HG02938 (cell line): Measurements from ENCODE around the gene PROSER2.

Experiments used
- ATAC-seq: cut with Tn5 transposase; IDR thresholded peaks from one replicate; pipeline ENCODE4 v1.9.1; 2021; ENCODE audit warnings: mild to moderate bottlenecking, moderate library complexity; ENCODE audit not compliant: unreplicated experiment

Gene PROSER2, protein sequence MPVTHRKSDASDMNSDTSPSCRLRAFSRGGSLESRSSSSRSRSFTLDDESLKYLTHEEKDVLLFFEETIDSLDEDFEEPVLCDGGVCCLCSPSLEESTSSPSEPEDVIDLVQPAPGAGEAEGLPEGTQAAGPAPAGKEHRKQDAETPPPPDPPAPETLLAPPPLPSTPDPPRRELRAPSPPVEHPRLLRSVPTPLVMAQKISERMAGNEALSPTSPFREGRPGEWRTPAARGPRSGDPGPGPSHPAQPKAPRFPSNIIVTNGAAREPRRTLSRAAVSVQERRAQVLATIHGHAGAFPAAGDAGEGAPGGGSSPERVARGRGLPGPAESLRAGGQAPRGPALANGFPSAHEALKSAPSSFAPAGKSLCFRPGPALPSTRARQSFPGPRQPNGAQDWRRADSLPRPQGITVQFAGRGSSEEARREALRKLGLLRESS

DNA sequence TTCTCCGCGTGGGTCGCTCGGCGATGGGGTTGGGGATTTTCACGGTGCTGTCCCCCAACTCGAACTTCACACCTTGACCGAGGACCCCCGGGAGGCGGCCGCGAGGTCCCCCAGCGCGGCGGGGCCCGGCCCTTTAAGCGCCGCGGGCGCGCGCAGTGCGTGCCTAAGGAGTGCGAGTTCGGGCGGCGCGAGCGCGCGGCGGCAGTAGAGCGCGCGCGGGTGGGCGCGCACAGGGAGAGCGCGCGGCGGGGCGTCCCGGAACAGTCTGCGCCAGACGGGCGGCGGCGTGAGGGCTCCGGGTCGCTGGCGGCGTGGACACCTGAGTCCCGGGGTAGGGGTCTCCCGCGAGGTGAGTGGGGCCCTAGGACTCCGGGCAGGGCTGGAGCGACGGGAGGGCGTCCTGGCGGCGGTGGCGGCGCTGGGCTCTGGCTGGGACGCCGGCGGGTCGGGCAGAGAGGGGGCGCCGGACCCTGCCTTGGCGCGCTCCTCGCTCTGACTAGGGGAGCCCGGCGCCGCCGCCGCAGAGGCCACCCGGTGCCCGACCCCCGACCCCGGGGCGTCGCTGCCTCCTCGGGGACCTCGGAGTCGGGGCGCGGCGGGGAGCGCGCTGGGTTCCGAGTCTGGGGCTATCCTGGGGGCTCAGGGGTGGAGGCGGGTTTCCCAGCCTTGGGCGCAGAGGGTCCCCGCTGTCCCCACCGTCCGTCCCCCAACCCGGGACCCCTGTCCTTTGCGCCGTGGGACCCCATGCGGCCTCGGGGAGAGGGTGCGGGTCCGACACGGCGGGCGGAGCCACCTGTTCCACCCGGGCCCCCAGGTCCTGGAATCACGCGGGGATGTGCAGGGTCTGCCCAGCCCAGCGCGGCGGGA, at the start of gene PROSER2:
Gene PROSER2 (plus strand): TSS at position 235 of the 867 bp plus-strand sequence. CDS start 28,722 bp downstream, outside the sequence.
- ATAC-seq = no peak

DNA sequence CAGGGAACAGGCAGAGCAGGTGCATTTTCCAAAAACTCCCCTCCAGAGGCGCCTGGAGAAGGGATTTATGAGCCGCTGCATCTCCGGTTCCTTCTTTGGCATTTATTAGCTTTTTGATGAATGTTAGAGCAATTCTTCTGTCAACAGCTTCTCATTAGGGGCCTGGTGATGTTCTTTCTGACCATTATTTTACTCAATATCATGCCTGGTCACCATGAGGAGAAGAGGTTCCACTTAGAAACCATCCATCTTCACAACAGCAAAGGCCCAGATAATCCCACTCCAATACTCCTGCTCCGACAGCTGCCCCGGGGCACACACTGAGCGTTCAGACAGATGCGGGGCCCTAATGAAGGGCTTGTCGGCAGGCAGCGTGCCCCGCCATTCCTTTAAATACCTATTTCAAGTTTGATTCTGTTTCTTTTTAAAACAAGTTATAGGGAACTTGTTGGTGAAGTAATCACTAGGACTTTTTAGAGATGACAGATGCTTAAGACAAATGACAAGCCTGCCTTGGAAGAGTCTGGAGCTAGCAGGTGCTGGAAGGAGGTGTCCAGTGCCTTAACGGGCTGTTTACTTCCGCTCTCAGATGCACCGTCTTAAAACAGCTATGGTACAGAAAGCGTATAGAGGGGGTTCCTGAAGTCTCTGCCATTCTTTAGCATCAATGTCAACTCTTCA, 49.3 kb upstream of the PROSER2 start:
- no peak for ATAC-seq

DNA sequence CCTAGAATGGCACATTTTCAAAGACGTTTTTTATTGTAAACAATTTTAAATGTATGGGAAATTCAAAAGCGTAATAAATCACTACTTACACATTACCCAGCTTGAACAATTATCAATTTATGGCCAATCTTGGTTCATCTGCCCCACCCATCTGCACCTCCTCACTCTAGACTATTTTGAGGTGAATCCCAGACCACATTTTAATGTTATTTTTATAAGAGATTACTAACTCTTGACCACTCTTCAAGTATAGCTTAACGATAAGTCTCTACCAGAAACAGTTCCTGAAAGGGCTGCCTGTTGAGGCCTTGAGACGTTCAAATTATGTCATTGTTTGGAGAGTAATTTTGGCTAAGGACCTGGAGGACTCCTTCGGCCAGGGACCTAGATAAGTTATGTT, 47.7 kb upstream of the PROSER2 start:
- no peak for ATAC-seq

DNA sequence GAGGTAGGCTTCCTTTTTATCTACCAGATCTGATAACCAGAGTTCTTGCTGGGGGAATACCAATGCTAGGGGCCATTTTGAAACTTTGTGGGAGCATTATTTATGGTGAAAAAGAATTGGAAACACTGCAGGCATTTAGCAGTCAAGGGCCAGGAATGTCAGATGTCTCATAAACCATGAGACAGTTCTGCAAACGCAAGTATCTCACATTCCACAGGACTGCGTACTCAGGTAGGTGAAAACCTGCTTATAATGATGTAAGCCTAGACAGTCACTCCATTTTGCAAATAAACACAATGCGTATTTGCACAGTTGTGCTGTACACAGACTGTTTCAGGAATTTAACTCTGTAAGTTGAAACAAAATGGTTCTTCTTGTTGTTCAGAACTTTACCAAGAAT, 47.1 kb upstream of the PROSER2 start:
- ATAC-seq = no peak

DNA sequence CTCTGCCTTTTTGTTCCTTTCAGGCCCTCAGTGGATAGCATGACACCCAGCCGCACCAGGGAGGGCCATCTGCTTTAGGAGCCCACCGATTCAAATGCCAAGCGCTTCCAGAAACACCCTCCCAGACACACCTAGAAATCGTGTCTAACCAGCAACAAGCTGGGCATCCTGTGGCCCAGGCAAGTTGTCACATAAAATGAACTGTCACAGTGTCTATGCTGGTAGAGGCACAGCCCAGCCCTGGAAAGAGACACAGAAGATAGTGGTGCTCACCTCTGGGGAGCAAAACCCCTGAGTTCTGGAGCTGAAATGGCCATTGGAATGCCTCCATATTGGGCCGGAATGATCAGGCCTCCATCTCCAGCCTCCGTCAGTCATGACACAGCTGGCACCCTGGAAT, 42.0 kb upstream of the PROSER2 start:
- ATAC-seq = no peak

DNA sequence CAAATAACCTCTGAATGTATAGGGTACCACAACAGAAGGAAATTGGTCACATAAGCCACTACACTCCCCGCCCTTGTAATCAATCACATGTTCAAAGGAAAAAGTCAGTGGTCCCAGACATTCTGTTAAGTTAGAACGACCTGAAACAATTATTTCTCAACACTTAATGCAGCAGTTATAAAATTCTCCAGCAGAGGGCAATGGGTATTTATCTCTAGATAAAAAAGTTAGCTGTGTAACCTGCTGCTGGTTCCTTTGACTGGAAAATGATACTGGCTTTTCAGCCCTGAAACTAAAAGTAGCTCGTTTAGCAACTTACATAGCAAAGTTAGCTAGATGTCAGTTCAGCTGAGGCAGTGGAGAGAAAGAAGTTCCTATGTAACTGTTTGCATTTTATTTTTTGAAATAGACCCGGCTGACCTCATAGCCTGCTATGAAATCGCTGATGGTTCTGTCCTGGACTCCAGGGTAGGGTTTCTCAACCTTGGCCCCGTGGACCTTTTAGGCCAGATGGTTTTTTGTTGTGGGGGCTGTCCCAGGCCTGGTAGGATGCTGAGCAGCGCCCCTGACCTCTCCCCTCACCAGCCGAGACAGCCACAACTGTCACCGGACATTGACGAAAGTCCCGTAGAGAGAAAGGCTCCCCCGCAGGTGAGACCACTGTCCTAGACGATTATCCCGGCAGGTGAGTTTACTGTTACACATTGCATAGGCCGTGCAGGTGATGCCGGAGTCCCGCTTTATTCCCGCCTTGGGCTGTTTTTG, 40.2 kb upstream of the PROSER2 start:
- ATAC-seq = no peak

DNA sequence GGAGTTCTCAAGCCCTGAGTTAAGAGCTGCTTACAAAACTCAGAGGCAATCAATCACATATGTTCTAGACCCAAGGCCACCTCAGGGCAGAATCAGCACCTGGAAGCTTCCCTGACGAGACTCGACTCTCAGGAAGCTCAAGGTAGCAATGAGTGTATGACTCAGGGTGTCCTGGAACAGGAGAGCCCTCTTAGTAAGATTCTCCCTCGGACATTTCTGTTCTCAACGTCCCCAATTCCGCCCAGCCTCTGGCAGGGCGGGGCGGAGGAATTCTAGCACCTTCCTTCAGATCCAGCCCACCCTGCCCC, 39.6 kb upstream of the PROSER2 start:
- ATAC-seq = no peak

DNA sequence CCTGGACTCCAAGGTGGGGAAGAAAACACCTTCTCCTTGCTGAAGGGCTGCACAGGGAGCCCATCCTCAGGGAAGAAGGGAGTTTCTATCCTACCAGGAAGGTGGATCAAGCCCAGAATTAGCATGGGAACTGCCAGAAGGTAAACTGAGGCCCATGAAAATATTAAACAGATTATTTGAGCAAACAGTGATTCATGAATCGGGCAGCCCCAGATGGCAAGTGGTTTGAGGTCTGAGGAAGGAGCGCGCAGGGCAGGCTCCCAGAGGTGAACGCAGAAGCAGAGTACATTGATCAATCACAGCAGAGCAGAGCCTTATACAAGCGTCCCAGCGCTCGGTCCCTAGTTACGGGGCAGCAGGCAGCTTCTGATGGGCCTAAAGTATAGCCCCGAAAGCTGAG, 35.8 kb upstream of the PROSER2 start:
- ATAC-seq = no peak

DNA sequence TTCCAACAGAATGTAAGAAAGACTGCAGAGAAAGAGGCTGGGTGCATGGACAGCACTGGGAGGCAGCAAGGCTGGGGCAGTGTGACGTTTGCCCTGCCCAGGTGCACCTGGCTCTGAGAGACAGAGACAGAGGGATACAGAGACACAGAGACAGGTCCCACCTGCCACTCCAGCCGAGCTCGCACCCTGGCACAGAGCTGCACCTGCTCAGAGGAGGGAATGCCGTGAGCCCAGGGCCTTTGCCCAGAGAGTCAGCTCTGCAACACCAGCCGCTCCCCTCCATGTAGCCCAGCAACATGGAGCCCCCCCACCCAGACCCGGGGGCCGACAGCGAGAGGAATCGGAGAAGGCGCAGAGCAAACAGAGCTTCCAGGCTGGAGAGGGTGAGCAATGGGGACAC, 35.3 kb upstream of the PROSER2 start:
- ATAC-seq = no peak

DNA sequence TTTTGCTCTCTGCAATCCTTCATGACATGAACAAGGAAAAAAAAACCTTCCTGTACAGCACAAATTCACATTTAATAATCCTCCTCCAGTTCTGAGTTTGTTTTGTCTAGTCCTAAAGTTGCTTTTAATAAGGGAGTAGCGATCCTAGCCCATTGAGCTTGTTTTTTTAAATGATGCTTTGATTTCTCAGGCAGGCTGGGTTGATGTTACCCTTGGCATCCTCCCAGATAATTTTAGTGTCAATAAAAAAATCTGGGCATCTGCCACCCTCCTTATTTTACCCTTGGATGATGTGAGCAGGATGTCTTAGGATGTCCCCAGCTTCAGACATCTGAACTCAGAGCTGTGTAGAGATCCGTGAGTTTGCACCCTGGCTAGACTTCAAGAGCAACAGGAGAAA, 33.9 kb upstream of the PROSER2 start:
- no peak for ATAC-seq

DNA sequence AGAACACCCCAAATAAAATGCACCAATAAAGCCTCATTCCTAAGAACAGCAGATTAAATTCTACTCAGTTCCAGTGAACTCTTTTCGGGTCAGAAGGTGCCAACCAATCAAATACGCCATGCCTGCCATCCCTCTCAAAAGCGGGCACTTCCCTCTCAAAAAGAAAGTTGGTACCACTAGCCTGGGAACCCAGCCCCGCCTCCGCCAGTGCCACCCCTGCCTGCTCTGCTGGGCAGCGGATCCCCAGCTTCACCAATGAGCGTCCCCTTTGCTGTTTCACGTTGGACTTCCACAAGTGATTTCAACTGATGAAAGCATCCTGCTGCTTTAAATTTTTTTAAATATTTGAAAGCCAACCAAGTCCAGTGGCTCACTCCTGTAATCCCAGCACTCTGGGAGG, 33.2 kb upstream of the PROSER2 start:
- ATAC-seq = no peak

DNA sequence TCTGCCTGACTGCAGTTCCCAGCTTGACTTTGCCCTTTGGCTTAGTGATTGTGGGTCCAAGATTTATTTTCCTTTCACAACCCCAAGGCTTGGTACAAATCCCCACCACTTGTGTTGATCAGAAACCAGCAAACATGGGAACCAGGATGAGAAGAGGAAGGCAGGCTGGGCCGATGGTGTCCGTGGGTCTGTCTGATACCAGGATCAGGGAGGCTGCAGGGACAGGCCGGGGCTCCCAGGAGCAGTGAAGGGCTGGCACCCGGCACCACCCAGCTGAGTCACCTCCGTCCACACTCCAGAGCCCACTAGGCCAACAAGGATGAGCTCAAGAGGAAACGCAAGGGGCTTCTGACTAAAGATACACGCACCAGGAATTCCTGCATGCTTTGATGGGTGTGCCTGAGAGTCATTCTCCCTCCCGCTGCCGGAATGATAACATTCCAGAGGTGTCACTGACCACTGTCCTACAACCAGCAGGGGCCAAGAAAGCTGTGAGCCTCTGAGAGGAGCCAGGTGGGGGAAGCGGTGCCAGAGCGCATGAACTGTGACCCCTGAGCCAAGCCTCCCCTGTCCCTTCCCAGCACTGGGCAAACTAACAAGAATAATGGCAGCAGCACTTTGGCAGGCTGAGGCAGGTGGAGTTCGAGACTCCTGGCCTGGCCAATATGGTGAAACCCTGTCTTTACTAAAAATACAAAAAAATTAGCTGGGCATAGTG, 29.2 kb upstream of the PROSER2 start:
- ATAC-seq = no peak

DNA sequence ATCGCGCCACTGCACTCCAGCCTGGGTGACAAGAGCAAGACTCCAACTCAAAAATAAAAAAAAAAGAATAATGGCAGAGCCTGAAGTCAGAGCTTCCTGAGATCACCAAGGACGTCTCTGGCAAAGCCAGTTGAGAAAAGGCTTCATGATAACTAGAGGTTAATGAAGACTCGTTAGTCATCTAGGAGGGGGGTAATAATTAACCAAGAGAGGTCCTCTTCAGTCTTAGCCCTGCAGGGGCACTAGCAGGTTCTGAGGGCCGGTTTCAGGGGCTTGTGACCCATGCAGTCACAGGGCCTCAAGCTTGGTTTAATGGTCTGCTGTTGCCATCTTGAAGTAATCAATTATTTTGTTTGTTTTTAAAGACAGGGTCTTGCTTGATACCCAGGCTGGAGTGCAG, 28.6 kb upstream of the PROSER2 start:
- no peak for ATAC-seq

DNA sequence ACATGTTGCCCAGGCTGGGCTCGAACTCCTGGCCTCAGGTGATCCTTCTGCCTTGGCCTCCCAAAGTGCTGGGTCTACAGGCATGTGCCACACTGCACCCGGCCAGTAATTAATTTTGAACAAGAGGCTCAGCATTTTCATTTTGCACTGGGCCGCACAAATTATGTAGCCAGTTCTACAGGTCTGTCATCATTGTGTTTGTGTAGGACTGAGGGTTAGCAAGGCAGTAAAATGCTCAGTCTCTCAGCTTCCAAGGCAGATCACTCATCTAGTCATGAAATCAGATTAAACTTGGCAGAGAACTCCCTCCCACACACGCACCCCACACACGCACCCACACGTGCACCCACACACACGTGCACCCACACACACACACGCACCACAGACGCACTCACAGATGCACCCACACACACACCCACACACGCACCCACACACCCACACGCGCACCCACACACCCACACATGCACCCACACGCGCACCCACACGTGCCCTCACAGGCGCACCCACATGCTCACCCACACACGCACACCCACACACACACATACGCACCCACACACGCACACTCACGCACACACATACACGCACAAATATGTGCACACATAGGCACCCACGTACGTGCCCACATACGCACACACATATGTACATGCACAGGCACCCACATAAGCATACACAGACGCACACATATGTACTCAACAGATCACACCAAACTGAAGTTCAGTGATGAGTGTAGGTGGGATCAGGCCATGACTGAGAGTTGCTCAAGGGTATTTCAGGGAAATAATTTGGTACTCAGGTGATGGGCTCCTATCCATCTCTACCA, 27.8 kb upstream of the PROSER2 start:
- no peak for ATAC-seq

DNA sequence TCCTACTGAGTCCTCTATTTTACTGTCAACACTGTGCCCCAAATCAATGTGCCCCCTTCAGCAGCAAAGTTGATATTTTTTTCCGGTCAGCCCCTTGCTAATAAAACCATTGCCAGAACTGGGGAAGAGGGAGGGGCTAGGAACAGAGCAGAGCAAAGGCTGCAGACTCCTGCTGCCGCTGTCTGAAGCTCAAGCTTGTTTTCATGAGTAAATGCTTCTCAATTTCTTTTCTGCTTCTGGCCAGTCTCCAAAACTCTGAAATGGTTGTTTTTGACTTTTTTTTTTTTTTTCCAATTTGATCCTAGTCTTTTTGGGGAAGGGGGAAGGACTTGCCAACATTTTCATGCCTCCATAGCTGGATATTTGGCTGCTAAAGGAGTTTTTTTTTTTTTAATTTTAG, 26.7 kb upstream of the PROSER2 start:
- ATAC-seq = no peak

DNA sequence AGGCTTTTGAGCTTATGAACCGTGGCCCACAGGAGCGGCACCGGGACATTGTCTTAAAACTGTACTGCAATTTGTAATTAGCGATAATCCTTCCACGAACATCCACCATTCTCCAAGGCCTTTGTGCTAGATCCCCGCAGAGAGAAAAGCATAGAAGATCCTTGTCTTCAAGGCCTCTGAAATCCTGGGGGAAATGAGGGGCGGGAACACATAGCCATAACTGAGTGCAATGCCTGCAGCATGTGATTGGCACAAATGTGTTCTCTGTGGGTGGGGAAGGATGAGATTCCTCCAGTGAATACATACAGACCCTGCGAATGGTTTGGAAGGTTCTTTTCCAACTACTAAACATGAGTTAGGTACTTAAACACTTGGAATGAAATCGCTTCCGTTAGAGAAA, 25.9 kb upstream of the PROSER2 start:
- ATAC-seq = no peak

DNA sequence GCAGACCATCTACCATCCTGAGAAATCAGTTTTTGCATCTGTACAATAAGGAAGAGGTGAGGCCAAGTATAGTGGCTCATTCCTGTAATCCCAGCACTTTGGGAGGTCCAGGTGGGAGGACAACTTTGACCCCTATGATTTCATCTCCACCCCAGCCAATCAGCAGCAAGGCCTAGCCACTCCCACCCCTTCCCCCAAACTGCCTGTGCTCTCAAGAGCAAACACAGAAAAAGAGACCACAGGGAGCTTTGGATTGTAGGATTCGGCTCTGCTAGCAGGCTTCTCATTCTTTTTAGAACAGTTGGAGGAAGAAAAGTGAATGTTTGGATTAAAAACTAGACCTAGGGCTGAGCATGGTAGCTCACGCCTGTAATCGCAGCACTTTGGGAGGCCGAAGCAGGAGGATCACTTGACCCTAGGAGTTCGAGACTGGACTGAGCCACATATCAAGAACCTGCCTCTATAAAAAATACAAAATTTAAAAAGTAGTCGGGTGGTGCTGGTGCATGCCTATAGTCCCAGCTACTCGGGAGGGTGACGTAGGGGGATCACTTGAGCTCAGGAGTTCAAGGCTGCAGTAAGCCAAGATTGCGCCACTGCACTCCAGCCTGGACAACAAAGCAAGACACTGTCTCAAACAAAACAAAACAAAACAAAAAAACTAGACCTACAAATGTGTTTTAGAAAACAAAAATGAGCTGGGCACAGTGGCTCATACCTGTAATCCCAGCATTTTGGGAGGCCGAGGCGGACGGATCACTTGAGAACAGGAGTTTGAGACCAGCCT, 25.1 kb upstream of the PROSER2 start:
- ATAC-seq = no peak

DNA sequence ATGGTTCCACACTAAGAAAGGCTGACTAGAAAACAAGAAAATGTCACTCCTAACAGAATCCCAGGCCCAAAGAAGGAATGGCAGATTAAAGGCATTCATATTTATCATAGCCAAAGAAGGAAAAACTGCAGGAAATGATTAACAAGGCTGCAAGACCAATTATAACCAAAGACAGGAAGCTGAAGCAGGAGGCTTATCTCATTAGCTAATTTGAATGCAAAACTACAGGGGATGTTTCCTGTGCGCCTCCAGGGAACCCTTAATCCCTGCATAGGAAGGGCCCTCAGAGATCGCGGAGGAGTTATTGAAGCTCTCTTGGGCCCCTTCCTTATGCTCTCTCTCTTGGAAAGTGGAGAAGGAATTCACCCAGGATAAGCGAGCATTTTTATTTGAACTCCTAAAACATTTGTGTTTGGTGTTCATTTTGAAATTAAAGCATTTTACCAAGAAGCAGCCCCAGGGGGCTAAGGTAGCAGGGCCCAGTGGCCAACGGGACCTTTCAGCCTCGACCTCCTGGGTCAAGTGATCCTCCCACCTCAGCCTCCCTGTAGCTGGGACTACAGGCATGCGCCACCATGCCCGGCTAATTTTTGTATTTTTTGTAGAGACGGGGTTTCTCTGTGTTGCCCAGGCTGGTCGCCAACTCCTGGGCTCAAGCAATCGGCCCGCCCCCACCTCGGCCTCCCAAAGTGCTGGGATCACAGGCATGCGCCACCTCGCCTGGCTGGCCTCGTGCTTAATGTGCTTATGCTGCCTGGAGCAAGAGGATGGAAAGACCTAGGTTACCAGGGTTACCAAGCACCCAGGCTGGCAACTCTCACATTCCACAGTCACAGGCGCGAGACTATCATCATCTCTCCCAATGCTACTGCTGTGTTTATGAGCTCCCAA, 24.1 kb upstream of the PROSER2 start:
- no peak for ATAC-seq
